BJ (cell line): ENCODE data around the gene SNX21. TPM values are rescaled to one million over a fixed set of nuclear protein-coding genes. Genes with fewer than 3 reads are reported as not detected.

Source experiments
- CTCF ChIA-PET: fragments of 350-600 bp; formaldehyde crosslinking; extraction: SDS; loops from one replicate; lab custom pipeline; 2021; ENCODE audit warnings: antibody characterized with exemption, inconsistent platforms; lab: Yijun Ruan, JAX
- POLR2A ChIA-PET: fragments of 300-600 bp; sonication (Branson Sonifier 250); formaldehyde crosslinking; extraction: SDS; loops from one replicate; lab custom pipeline; 2021; ENCODE audit warnings: antibody characterized with exemption; lab: Charles Lee
- DNase-seq: peaks from one replicate; pipeline ENCODE4 v3.0.0-alpha.2; 2011; ENCODE audit warnings: low read depth
- H3K27me3 ChIP-seq: 2 replicates; pipeline ENCODE4 v1.6.0; 2011; ENCODE audit warnings: low read length; ENCODE audit not compliant: control insufficient read depth, insufficient read depth
- H3K36me3 ChIP-seq: 2 replicates; pipeline ENCODE4 v1.5.1; 2011; ENCODE audit warnings: low read length; ENCODE audit not compliant: control insufficient read depth, insufficient read depth
- H3K4me3 ChIP-seq: 2 replicates; pipeline ENCODE4 v1.5.1; 2011; ENCODE audit warnings: low read depth, mild to moderate bottlenecking, control low read depth, low read length
- CTCF ChIP-seq: IDR thresholded peaks from 2 replicates; pipeline ENCODE4 v1.5.1; 2011; ENCODE audit warnings: low read depth, mild to moderate bottlenecking, control low read depth, inconsistent platforms, low read length, moderate library complexity; ENCODE audit not compliant: insufficient read depth
- polyA plus RNA-seq: library from polyadenylated mRNA; depleted of rRNA; stranded (reverse); fragments of >200 nt; gene quantifications from 2 replicates; pipeline ENCODE4 v1.2.3, GENCODE V29; 2011

SNX21 gene
- polyA plus RNA-seq, 1 experiment = 17.8 TPM

- CTCF ChIA-PET = interaction anchor here (0.7 to 1.0 kb wide), 2 partner anchors 70 to 88 kb away, joined by 3 to 4 read pairs; no protein-coding TSS in a partner anchor
- H3K36me3 ChIP-seq = peaks cover 14% of the 10 kb centered on the region
- DNase-seq = no peak
- no peak for TF ChIP-seq CTCF
- H3K4me3 ChIP-seq = no peak overlapping the region
- H3K27me3 ChIP-seq = no peaks in the 10 kb centered on the region
- POLR2A ChIA-PET = no interaction called here
Measured at GRCh38 chr20:45886590-45887345, 53.2 kb downstream of the SNX21 start.

GRCh38 chr20:45887346-45887715, 53.7 kb downstream of the SNX21 start, which contains the start of gene SPATA25:
Gene SPATA25, minus strand, starts transcription at chr20:45887622. Its CDS starts 32 bp downstream, at chr20:45887590.
- CTCF ChIA-PET = interaction anchor here (0.7 to 1.0 kb wide), 2 partner anchors 70 to 88 kb away, joined by 3 to 4 read pairs; no protein-coding TSS in a partner anchor
- no peak for DNase-seq
- POLR2A ChIA-PET = no interaction called here
- no peak for TF ChIP-seq CTCF
- H3K27me3 ChIP-seq = no peaks in the 10 kb centered on the region
- peaks cover 14% of the 10 kb centered on the region for H3K36me3 ChIP-seq
- no peak within 1 kb of the TSS for H3K4me3 ChIP-seq

- H3K36me3 ChIP-seq = peaks cover 10% of the 10 kb centered on the region
- ChIA-PET POLR2A (no interaction called here), CTCF (interaction anchor here (2.3 kb wide), 1 partner anchor 82 kb away, joined by 15 read pairs; no protein-coding TSS in a partner anchor)
- no peak for DNase-seq
- TF ChIP-seq CTCF = no peak
- no peaks in the 10 kb centered on the region for H3K27me3 ChIP-seq
- no peak overlapping the region for H3K4me3 ChIP-seq
Measured at GRCh38 chr20:45888681-45889080, 55.1 kb downstream of the SNX21 start.

- Histone ChIP-seq H3K36me3 (peaks cover 10% of the 10 kb centered on the region), H3K27me3 (no peaks in the 10 kb centered on the region), H3K4me3 (peak overlapping the region; percentile 77)
- POLR2A ChIA-PET = interaction anchor here (0.6 kb wide), 1 partner anchor 62 kb away, joined by 3 read pairs; no protein-coding TSS in a partner anchor
- peak; percentile 76 for TF ChIP-seq CTCF
- CTCF ChIA-PET = interaction anchor here (0.7 to 3.4 kb wide), 23 partner anchors 9 to 91 kb away, joined by 3 to 15 read pairs (median 4); partner anchors contain the start of gene ZSWIM1
- DNase-seq = no peak
Measured at GRCh38 chr20:45890077-45890984, 56.7 kb downstream of the SNX21 start.
